ENCODE results near the gene ITPRID2.

The ITPRID2 gene

DNA sequence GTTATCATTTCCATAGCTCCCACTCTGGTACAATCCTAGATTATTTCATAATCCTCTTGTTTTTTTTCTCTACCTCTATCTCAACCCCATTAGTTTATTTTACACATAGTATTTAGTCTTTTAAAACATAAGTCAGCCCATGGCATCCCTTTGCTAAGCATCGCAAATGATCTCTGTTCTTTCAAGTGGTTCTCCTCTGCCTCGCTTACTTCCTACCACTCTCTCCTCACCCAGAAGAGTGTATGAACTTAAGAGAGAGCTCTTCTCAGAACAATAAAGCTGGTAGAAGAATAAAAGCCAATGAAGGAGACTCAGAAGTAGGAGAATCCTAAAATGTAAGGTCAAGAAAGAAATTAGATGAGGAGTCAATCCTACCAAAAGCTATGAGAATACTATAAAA lies 12.2 kb upstream of the ITPRID2 start:
- no peak for DNase-seq
- H4K20me1 ChIP-seq (ENCODE audit: insufficient read depth, low read length) = no peaks in the 10 kb centered on the region
- no peak for TF ChIP-seq EZH2 (IDR thresholded peaks at IDR 0.05; ENCODE audit: borderline replicate concordance, low read depth, low read length, severe bottlenecking)
- TF ChIP-seq, protein P1, sequence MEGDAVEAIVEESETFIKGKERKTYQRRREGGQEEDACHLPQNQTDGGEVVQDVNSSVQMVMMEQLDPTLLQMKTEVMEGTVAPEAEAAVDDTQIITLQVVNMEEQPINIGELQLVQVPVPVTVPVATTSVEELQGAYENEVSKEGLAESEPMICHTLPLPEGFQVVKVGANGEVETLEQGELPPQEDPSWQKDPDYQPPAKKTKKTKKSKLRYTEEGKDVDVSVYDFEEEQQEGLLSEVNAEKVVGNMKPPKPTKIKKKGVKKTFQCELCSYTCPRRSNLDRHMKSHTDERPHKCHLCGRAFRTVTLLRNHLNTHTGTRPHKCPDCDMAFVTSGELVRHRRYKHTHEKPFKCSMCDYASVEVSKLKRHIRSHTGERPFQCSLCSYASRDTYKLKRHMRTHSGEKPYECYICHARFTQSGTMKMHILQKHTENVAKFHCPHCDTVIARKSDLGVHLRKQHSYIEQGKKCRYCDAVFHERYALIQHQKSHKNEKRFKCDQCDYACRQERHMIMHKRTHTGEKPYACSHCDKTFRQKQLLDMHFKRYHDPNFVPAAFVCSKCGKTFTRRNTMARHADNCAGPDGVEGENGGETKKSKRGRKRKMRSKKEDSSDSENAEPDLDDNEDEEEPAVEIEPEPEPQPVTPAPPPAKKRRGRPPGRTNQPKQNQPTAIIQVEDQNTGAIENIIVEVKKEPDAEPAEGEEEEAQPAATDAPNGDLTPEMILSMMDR (IDR thresholded peaks at IDR 0.05; ENCODE audit: borderline replicate concordance, extremely low read depth, low read length, poor library complexity, severe bottlenecking) = no peak
- no peak overlapping the region for H3K27ac ChIP-seq (ENCODE audit: low read length)
- no peak overlapping the region for H3K4me2 ChIP-seq (ENCODE audit: insufficient read depth, low read length)
- no peaks in the 10 kb centered on the region for H3K79me2 ChIP-seq (ENCODE audit: insufficient read depth, low read length)
- no peak overlapping the region for H2AFZ ChIP-seq (ENCODE audit: low read depth, low read length)
- no peaks in the 10 kb centered on the region for H3K36me3 ChIP-seq (ENCODE audit: insufficient read depth, low read length)
- no peak overlapping the region for H3K9ac ChIP-seq (ENCODE audit: low read depth, low read length)
- H3K4me3 ChIP-seq (ENCODE audit: low read depth in 1 of 2, low read length in 2 of 2) = no peak overlapping the region
- peak; percentile 57 for ATAC-seq (ENCODE audit: insufficient read depth, low read depth)
- H3K9me3 ChIP-seq (ENCODE audit: insufficient read depth, low read length, severe bottlenecking) = no peaks in the 10 kb centered on the region
- H3K4me1 ChIP-seq (ENCODE audit: insufficient read depth, low read length) = no peaks in the 10 kb centered on the region
- H3K27me3 ChIP-seq (ENCODE audit: insufficient read depth, low read length, poor library complexity) = no peaks in the 10 kb centered on the region

DNA sequence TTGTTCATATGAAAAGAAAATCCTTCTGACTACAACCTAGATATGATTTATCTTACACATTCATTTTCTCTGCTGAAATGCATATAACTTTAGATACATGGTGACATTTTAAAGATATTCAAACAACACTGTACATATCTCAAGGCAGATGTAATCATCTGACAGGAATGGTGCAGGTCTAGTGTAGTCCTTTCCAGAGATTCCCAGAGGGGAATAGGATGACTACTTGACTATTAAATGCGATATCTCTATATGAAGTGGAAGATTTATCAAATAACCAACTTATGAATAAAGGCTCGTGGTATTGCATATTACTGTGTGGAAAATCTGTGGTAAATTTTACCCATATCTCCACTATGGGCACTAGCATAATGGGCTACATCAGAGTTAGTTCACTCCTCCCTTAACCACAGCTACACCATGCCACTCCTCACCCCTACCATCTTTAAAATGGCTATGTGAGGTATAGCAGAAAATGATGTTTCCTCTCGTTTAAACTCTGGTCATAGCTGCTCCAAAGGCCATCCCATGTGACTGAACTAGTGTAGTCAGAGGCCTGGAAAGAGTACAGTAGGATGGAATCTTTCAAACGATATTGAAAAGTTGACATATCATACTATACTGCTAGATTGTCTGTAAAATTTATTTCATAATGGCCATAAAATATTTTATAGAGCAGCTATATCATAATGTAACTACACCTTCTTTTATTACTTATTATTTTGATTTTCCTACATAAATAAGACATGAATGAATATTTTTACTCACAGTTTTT lies 9.1 kb upstream of the ITPRID2 start:
- Histone ChIP-seq H2AFZ (ENCODE audit: low read depth, low read length) (no peak overlapping the region), H3K4me2 (ENCODE audit: insufficient read depth, low read length) (no peak overlapping the region), H3K36me3 (ENCODE audit: insufficient read depth, low read length) (no peaks in the 10 kb centered on the region), H4K20me1 (ENCODE audit: insufficient read depth, low read length) (no peaks in the 10 kb centered on the region), H3K4me1 (ENCODE audit: insufficient read depth, low read length) (no peaks in the 10 kb centered on the region), H3K27ac (ENCODE audit: low read length) (no peak overlapping the region), H3K27me3 (ENCODE audit: insufficient read depth, low read length, poor library complexity) (no peaks in the 10 kb centered on the region), H3K9ac (ENCODE audit: low read depth, low read length) (no peak overlapping the region), H3K9me3 (ENCODE audit: insufficient read depth, low read length, severe bottlenecking) (no peaks in the 10 kb centered on the region), H3K79me2 (ENCODE audit: insufficient read depth, low read length) (no peaks in the 10 kb centered on the region), H3K4me3 (ENCODE audit: low read depth in 1 of 2, low read length in 2 of 2) (no peak overlapping the region)
- DNase-seq (no peak), ATAC-seq (ENCODE audit: insufficient read depth, low read depth) (no peak)
- TF ChIP-seq, protein P1 (IDR thresholded peaks at IDR 0.05; ENCODE audit: borderline replicate concordance, extremely low read depth, low read length, poor library complexity, severe bottlenecking) = no peak
- TF ChIP-seq EZH2 (IDR thresholded peaks at IDR 0.05; ENCODE audit: borderline replicate concordance, low read depth, low read length, severe bottlenecking) = no peak

DNA sequence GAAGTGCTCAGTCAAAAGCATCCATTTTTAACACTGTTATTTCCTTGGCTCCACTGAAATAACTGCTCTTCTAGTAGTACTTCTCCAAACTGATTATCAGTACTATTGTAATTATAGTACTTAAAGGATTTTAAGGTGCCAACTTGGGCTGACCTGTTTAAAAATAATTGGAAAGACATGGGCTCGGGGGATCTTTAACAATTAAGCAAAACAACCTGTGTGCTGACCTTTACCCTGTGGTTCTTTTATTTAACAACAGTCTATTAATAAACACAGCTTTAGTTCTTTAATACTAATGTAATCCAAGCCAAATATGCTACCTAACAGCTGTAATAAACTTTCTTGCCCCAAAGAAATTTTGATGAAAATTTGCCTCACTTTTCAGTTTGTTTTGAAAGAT lies 6.9 kb upstream of the ITPRID2 start:
- DNase-seq (no peak), ATAC-seq (ENCODE audit: insufficient read depth, low read depth) (no peak)
- no peaks in the 10 kb centered on the region for H3K79me2 ChIP-seq (ENCODE audit: insufficient read depth, low read length)
- H3K27me3 ChIP-seq (ENCODE audit: insufficient read depth, low read length, poor library complexity) = no peaks in the 10 kb centered on the region
- no peak overlapping the region for H3K9ac ChIP-seq (ENCODE audit: low read depth, low read length)
- TF ChIP-seq, protein P1 (IDR thresholded peaks at IDR 0.05; ENCODE audit: borderline replicate concordance, extremely low read depth, low read length, poor library complexity, severe bottlenecking) = no peak
- TF ChIP-seq EZH2 (IDR thresholded peaks at IDR 0.05; ENCODE audit: borderline replicate concordance, low read depth, low read length, severe bottlenecking) = no peak
- no peaks in the 10 kb centered on the region for H4K20me1 ChIP-seq (ENCODE audit: insufficient read depth, low read length)
- no peak overlapping the region for H3K4me2 ChIP-seq (ENCODE audit: insufficient read depth, low read length)
- H3K4me1 ChIP-seq (ENCODE audit: insufficient read depth, low read length) = no peaks in the 10 kb centered on the region
- no peak overlapping the region for H3K4me3 ChIP-seq (ENCODE audit: low read depth in 1 of 2, low read length in 2 of 2)
- no peaks in the 10 kb centered on the region for H3K36me3 ChIP-seq (ENCODE audit: insufficient read depth, low read length)
- no peaks in the 10 kb centered on the region for H3K9me3 ChIP-seq (ENCODE audit: insufficient read depth, low read length, severe bottlenecking)
- H2AFZ ChIP-seq (ENCODE audit: low read depth, low read length) = no peak overlapping the region
- no peak overlapping the region for H3K27ac ChIP-seq (ENCODE audit: low read length)

All from DND-41 (cell line).